Endothelial cell of hepatic sinusoid (primary cell): ENCODE results near the gene CDH24.

Experiments used
- in situ Hi-C: cut with HindIII; loops from 2 replicates; pipeline ENCODE4 v1.10.0; 2017; ENCODE audit warnings: low sequenced_read_pairs

CDH24 gene

DNA sequence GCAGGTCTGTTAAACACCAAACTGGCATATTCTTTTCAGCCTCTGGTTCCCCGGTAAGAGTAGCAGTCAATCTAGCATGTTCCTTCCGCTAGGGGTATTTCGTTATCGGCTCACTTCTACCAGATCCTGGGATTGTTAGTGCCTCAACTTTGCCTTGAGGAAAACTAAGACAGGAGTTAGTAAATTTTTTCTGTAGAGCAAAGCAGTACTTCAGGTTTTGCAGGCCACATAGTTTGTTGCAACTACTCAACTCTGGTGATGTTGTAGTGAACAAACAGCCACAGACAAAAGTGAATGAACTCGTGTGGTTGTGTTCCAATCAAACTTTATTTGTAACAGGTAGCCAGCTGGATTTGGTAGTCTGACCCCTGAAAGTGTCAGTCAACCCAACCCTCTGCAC, 6.3 kb upstream of the CDH24 start:
- in situ Hi-C loops, result no loop called here

DNA sequence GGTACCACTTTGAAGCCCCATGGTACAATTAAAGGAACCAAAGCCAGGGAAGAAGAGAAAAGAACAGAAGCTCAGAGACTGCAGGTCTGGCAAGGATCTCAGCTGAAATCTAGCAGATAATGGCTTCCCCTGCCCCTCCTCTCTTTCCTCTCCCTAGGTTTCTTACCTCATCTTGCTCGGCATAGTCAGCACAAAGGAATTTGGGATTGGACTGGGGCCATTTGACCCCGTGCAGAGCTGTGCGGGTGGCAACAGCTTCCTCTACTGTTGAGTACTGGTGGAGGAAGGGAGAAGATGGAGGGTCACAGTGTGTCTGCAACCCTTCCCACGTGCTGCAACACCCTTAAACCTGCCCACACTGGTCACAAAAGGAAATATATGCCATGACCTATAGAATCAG, 4.7 kb upstream of the CDH24 start:
- in situ Hi-C loops, result no loop called here

DNA sequence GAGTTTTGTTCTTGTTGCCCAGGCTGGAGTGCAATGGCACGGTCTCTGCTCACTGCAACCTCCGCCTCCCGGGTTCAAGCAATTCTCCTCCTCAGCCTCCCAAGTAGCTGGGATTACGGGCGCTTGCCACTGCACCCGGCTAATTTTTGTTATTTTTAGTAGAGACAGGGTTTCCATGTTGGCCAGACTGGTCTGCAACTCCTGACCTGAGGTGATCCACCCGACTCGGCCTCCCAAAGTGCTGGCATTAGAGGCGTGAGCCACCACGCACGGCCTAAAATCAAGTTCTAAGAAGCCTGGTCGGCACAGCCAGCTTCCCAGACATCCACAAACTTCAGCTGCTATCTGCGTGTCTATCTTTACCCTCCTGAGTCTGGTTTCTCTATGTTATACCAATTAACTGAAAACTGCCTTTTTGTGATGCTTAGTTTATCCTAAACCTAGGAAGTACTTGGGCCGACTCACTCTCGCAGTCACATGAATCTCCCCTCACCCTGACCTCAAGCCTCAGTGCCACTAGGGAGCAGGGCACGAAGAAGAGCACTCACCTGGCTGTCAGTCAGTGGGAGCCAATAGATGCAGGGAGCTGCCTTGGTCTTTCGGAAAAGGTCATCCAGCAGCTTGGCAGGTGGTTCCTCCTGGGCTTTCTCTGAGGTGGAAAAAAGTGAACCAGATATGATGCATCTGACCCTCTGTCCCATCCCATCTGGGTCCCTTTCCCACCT, 3.4 kb upstream of the CDH24 start:
- in situ Hi-C loops, result no loop called here

DNA sequence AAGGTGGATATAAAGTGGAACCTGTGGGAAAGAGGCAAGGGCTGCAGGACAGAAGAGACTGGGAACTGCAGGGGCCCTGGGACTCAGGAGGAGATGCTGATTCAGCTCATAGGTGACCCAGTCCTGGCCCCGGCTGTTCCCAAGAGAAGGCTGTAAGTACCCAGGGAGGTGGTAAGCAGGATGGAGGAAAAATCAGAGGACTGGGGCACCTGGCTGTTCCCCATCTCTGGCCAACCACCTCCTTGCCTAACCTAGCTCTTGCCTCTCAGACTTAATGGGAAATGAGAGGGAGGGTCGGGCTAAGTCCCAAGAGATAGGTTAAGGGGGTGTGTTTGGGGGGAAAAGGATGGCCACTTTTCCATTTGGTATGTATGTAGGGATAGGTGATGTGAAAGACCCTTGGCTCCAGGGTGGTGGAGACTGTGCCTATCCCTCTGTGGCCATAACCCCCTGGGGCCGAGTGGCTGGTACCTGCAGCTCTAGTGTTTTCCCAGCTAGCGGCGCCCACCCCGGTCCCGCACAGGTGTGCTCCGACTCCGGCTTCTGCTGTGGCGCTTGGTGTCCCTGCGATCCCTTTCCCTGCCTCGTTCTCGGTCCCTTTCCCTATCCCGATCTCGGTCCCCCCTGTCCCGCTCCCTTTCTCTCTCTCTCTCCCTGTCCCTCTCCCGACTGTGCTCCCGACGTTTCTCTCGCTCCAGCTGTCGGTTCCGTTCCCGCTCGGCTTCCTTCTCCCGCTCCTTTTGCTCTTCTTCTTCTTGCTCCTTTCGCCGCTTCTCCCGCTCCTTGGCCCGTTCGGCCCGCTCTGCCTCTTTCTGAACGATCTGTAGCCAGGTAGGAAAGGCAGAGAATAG, 1.6 kb upstream of the CDH24 start:
- in situ Hi-C loops, result no loop called here

DNA sequence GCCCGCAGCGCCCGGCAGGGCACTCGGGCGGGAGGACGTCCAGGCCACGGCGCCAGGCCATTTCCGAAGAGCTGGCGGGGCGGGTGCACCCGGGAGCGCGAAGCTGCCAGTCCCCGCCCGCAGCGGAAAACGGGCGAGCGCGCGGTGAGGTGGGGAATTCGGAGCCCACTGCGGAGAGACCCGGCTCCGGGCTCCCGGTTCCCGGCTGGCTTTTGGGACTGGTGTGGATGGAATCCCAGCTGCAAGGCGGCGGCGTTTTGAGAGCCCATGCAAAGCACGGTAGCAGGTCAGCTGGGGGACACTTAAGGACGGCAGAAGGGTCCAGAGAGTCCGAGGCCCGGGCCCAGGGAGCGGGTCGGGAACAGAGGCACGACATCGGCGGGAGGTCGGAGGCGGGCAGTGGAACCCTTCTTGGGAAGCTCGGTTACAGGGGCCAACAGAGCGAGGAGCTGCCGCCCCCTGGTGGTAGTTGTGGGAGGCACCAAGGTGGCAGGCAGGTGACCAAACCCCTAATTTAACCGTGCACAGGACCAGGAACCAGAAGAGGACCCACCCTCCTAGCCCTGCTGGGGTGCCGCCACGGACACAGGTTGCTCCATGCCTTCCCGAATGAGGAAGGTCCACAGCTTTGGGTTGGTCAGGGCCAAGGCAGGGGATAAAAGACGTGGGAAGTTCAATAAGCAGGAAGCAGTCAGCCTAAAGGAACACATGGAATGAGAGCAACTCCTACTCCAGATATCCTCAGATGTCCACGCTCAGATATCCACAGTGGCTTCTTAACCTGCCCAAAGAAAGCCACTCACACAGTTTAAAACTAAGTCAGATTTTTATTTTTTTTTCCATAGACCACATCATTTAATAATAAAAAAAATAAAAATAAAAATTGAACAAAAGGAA, 685 bp upstream of the CDH24 start:
- in situ Hi-C loops, result no loop called here

DNA sequence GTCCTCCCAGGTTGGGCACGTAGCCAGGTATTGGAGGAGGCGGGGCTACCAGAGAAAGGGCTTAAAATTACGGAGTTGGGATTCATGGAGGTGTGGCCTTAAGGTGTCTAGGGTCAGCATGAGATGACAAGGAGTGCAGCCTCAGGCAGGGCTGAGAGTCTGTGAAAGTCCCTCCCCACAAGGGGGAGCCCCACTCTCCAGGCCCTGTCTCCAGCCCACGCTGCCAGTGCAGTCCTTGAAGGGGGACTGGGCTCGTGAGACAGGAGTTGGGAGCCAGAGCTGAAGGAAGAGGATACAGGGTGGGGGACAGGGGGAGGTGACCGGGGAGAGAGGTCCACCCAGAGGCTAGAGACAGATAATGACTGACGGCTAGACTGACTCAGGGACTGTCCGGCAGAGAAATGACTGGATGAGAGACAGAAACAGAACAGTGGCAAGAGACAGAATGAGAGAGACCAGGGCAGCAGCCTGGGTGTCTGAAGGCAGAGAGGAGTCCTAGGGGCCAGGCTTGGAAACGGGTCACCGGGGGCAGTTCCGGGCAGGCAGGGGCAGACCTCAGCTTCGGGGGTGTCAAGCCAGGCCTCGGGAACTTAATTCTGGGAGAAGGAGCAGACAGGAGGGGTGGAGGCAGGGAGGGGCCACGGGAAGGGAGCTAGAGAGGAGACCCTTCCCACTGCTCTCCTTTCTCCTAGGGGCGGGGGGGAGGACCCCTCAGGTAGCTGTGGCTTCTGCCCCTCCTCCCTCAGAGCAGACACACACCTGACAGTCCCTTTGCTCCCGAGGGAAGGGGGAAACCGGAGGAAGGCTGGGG, 970 bp downstream of the CDH24 start:
- in situ Hi-C loops, result no loop called here

DNA sequence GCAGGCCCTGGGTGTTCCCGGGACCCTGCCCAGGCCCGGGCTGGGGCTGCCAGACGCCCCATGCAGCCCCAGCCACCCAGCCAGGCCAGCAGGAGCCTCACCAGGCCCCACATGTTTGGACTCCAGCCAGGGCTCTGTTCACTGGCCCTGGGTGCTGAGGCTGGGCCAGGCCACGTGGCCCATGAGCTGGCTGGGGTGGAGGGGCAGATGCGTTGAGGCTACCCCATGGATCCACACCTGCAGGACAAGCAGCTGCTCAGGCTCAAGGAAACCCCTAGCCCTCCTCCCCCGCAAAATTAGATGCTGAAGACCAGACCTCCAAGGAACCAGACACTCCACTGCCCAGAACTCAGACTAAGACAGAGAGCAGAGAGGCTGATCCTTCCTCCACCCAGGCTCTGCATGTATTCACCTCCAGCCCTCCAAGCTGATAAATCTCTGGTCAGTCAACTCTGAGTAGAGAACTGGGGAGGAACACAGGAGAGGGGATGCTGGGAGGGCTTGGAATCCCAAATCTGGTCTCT, 1.6 kb downstream of the CDH24 start:
- in situ Hi-C loops, result no loop called here

DNA sequence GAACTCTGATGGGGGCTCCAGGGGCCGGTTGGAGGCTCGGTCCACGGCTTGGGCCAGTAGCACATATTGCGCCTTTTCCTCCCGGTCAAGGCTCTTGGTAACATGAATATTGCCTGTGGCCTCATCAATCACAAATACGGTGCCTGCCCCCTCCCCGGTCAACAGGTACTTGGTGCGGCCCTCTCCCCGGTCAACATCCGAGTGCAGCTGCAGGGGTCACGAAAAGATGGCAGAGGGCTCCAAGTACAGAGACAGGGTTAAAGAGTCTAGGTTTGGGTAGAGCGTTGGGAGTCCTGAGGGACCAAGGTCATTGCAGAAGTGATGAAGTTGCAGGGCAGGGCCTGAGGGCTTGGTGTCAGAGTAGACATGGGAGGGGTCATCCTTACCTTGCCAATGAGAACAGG, 2.2 kb downstream of the CDH24 start:
- in situ Hi-C loops, result no loop called here

DNA sequence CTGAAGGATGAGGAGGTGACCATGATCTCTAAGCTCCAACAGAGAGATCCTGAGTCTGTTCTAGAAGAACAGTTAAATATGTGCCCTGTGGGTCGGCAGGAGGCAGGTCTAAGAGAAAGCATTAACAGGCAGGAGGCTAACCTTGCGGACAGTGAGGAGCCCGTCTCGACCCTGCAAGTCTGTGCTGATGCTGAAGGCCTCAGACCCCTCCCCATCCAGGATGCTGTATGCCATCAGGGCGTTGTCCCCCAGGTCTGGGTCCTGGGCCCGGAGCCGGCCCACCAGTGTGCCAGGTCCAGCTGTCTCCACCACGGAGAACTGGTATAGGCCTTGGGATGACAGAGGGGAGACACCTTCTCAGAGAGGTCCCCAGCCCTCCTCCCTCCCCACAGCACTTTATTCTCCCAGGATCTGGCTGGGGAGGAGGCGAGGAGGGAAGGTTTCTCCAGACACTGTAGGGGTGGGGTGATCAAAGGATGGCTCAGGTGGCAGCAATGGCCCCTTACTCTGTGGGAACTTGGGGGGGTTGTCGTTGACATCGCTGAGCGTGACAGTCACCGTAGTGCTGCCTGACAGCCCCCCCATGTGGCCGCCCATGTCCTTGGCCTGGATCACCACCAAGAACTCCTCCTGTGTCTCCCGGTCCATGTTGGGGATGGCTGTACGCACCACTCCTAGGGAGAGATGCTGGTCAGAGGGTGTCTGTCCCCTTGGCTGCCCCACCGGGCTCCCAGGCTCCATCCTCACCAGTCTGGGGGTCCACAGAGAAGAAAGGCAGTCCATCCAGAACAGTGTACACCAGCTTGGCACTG, 3.1 kb downstream of the CDH24 start:
- in situ Hi-C loops, result no loop called here

DNA sequence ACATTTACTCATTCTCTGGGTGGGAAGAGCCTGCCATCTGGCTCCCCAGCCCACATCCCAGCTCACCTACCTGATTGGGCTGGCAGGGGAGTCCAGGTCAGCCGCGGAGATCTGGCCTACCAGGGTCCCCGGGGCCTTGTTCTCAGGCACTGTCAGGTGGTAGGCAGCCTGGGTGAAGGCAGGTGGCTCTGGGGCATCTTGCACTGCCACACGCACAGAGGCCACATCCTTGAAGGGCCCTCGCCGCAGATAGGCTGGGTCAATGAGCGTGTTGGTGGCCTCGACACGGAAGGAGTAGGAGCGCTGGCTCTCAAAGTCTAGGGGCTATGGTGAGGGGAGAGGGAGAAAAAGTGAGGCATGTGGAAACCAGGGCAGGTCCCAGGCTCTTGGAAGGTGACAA, 3.9 kb downstream of the CDH24 start:
- in situ Hi-C loops, result no loop called here

DNA sequence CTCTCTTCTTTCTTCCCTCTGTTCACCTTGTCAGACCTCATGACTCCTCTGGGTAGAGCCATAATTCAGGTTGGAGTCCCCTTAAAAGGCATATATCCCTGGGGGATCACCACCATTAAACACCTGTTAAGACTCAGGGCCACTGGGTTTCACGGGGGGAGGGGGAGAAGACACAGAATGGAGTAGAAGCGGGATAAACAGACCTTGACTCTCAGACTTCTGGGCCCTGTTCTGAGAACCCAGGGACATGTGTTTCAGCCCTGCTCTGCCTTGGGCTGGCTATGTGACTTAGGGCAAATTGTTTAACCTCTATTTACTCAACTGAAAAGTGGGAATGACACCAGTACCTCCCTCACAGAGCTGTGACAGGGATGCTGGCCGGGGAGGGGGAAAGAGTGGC, 4.6 kb downstream of the CDH24 start:
- in situ Hi-C loops, result no loop called here

DNA sequence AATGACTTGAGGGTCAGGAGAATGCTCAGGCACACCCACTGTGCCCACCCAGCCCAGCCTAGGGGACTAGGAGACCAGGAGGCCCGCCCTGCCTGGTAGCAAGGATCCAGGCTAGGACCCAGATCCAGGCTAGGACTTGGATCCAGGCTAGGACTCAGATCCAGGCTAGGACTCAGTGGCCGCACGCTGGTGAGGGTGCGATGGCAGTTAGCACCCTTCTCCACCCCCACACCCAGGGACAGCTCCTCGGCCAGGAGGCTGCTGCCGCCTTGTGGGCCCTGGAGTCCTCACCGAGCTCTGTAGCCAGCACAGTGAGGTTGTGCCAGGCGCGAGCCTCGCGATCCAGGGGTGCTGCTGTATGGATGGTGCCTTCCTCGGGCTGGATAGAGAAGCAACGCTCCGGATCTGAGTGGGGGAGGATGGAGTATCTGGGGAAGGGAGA, 5.1 kb downstream of the CDH24 start:
- in situ Hi-C loops, result no loop called here

DNA sequence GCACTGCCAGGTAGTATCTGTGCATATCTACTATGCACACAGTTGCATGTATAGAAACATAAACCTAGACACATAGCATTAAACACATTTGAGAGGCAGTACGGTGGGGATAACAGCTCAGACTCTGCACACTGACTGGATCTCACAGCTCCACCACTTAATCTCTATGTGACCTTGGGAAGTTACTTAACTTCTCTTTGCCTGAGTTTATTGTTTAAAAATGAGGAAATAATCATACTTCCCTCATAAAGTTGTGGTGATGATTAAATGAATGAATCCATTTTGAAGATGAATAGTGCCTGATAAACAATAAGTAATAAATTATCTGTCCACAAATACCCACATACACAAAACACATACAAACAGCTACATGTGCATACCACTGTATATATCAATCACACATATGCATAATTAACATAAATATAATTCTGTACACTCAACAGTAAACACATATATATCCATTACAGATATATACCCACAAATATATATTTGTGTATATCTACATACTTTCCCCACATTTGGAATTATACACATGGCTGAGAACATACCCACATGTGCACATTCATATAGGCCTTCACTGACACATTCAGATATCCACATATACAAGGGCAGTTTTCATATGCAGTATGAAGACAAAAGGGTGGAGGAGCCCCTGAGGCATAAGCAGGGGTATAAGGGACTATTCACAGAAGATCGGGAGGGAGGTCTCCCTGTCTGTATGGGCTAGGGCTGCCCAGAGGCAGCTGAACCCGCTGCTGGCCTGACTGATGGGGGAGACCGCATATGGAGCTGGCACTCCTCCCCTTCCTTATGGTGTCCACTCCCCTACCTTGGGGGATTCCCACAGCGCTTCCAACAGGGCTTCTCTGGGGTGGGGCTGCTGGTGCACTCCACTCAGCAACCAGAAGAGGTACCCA, 5.9 kb downstream of the CDH24 start:
- in situ Hi-C loops, result no loop called here

DNA sequence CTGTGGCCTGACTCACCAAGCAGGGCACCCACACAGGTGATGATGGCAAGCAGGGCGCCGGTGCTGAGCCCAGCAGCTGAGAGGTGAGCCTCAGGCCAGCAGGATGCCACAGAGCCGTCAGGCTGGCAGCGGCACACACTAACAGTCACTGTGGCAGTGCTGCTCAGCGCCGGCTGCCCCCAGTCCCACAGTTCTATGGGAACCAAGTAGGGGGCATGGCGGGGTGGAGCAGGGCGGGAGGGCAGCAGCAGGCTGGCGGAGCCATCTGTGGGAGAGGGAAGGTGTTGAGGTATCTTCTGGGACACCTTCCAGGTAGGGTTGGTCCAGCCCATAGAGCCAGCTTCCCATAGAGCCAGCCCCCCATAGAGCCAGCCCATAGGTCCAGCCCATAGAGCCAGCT, 8.3 kb downstream of the CDH24 start:
- in situ Hi-C loops, result no loop called here

DNA sequence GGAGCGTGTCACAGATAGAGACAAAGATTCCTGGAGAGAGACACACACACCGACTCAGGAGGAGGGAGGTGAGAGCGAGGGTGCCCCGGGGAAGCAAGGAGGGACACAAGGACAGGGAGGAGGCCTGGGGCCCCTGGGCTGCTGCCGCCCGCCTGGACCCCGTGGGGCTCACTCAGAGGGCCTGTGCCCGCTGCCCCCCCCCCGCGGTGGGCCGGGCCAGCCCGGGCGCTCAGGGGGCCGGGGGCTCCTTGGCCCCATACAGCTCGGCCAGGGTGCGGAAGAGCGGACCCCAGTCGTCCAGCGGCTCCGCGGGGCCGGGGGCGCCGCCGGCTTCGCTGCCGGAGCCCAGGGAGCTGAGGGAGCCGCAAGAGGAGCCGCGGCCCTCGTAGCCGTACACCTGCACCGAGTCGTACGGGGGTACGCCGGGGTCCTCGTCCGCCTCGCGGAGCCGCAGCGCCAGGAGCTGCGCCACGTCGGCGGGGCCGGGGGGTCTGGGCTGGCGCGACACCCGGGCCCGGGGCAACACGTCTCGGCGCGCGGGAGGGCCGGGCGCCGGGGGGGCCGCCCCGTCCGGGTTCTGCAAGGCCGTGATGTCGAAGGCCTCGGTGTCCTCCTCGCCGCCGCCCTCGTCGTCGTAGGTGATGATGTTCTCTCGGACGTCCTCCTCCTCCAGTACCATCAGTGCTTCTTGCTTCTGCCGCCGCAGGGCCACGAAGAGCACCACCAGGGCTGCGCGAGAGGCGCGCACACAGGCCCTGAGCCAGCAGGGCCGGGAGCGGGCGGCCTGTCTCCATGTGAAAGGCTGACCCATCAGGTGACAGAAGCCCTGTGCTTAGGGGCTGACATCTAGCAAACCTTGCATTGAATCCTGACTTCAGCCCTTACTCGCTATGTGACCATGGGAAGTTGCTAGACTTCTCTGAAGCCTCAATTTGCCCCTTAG, 9.3 kb downstream of the CDH24 start:
- in situ Hi-C loops, result no loop called here

DNA sequence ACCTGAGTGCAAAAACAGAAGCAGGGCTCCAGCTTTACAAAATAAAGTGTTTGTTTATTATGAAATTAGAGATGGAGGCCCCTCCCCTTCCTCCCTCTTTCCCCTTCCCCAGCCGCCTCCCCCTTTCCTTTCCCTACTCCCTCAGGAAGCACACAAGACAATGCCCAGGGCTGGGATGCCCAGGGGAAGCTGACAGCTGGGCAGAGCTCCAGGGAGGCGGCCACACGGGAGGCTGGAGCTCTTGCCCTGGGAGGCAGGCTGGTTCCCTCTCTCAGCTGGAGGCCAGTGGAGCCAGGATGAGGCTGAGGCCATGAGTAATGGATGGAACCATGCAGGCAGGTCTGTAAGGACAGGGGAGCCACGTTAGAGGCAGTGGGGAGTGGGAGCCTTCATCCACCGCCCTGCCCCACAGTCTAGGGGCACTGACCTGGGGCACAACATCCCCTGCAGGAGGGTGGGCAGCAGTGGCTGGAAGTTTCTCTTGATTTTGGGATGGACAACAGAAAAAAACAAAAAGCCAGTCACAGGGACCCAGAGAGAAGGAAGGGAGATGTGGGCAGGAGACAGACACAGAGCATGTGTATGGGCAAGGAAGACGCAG, 10.2 kb downstream of the CDH24 start:
- in situ Hi-C loops, result no loop called here
